GM23338 (cell line): ENCODE data around the gene MCTP1.

ENCODE experiments used
- CREB1 ChIP-seq: fragments of 250-450 bp; sonication (Bioruptor Pico); IDR thresholded peaks from 2 replicates; pipeline ENCODE4 v1.5.0; 2020; ENCODE audit warnings: low read depth, mild to moderate bottlenecking, moderate library complexity
- ETS1 ChIP-seq: IDR thresholded peaks from 2 replicates; pipeline ENCODE4 v1.6.1; 2016; ENCODE audit warnings: antibody characterized with exemption
- EZH2 ChIP-seq: fragments of 200-600 bp; sonication (generic); IDR thresholded peaks from one replicate; pipeline ENCODE4 v1.8.0; 2017; ENCODE audit warnings: antibody characterized with exemption, mild to moderate bottlenecking, low read depth; ENCODE audit not compliant: unreplicated experiment
- EZH2phosphoT487 ChIP-seq: fragments of 200-600 bp; sonication (generic); IDR thresholded peaks from one replicate; pipeline ENCODE4 v1.8.1; 2018; ENCODE audit warnings: antibody characterized with exemption; ENCODE audit not compliant: unreplicated experiment
- JUNB ChIP-seq: IDR thresholded peaks from one replicate; pipeline ENCODE4 v1.6.1; 2016; ENCODE audit warnings: antibody characterized with exemption; ENCODE audit not compliant: unreplicated experiment
- NANOG ChIP-seq: IDR thresholded peaks from 2 replicates; pipeline ENCODE4 v1.6.1; 2016; ENCODE audit warnings: antibody characterized with exemption, borderline replicate concordance
- POLR2AphosphoS5 ChIP-seq: IDR thresholded peaks from 2 replicates; pipeline ENCODE4 v1.6.1; 2016; ENCODE audit warnings: antibody characterized with exemption, low read depth
- REST ChIP-seq: IDR thresholded peaks from one replicate; pipeline ENCODE4 v1.6.1; 2018; ENCODE audit warnings: antibody characterized with exemption; ENCODE audit not compliant: unreplicated experiment
- ZNF331 ChIP-seq: fragments of 250-450 bp; sonication (Bioruptor Pico); IDR thresholded peaks from 2 replicates; pipeline ENCODE4 v1.5.0; 2020; ENCODE audit warnings: low read depth, mild to moderate bottlenecking, moderate library complexity
- TF ChIP-seq, protein P1 (sequence below), 2 experiments: fragments of 200-600 bp in 1 of 2; sonication (generic) in 1 of 2; conservative IDR thresholded peaks; 2 replicates each; pipeline versions ENCODE4 v1.5.1 to v1.6.1; 2016 to 2017; ENCODE audit warnings: antibody characterized with exemption in 2 of 2, low read depth in 2 of 2, mild to moderate bottlenecking in 2 of 2, moderate library complexity in 1 of 2

DNA sequence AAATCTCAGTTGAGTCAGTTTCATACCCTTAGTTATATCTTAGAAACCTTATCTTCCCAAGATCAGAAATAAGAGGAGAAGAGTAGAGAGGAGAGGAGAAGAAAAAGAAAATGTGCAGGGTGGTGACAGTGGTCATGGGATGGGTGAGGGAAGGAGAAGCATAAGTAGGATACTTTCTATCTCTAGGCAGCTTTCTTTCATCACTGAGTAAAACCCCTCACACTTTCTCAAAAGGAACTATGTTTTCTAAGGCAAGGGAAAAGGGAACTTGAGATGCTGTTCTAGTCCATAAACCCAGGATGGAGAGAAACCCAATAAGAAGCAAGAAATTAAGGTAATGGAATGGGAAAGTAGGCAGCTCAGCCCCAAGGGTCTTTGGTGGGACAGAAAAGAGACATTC lies 225.3 kb downstream of the MCTP1 start:
- TF ChIP-seq, protein P1, sequence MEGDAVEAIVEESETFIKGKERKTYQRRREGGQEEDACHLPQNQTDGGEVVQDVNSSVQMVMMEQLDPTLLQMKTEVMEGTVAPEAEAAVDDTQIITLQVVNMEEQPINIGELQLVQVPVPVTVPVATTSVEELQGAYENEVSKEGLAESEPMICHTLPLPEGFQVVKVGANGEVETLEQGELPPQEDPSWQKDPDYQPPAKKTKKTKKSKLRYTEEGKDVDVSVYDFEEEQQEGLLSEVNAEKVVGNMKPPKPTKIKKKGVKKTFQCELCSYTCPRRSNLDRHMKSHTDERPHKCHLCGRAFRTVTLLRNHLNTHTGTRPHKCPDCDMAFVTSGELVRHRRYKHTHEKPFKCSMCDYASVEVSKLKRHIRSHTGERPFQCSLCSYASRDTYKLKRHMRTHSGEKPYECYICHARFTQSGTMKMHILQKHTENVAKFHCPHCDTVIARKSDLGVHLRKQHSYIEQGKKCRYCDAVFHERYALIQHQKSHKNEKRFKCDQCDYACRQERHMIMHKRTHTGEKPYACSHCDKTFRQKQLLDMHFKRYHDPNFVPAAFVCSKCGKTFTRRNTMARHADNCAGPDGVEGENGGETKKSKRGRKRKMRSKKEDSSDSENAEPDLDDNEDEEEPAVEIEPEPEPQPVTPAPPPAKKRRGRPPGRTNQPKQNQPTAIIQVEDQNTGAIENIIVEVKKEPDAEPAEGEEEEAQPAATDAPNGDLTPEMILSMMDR (conservative IDR thresholded peaks at IDR 0.05; ENCODE audit: low read depth in 2 of 2), result no peak
- TF ChIP-seq POLR2AphosphoS5 (no peak), ZNF331 (no peak), EZH2 (no peak), ETS1 (no peak), EZH2phosphoT487 (no peak), REST (no peak), JUNB (no peak), NANOG (no peak), CREB1 (CRISPR knock-in tag) (no peak)
